K562 (cell line): ENCODE data around the gene TXNL1. TPM values are rescaled to one million over a fixed set of nuclear protein-coding genes. Genes with fewer than 3 reads are reported as not detected.

Source experiments
- ATAC-seq: fragments of 200-7000 bp; cut with Tn5 transposase; 3 replicates; pipeline ENCODE4 v1.9.1; 2020; ENCODE audit warnings: moderate library complexity
- BruUV-seq: library from RNA; stranded (reverse); fragments of 400-500 nt; replicated peaks from 2 replicates; lab custom pipeline; 2021; lab: Mats Ljungman, UMichigan
- CTCF ChIA-PET: fragments of 300-600 bp; formaldehyde crosslinking; extraction: SDS; loops from one replicate; lab custom pipeline; 2021; ENCODE audit warnings: low intra/inter-chr PET ratio; lab: Yijun Ruan, JAX
- POLR2A ChIA-PET: fragments of 300-600, 350-650 bp; sonication (Branson Sonifier 250); formaldehyde crosslinking; extraction: SDS; loops from one replicate; lab custom pipeline; 2021; ENCODE audit warnings: antibody characterized with exemption, inconsistent platforms; lab: Yijun Ruan, JAX
- DNase-seq, 4 experiments: peaks; one replicate each; pipeline versions ENCODE4 v3.0.0 to v3.0.0-alpha.2; 2011 to 2018; ENCODE audit warnings: low spot score in 3 of 4, mixed read lengths in 3 of 4; ENCODE audit errors: extremely low read depth in 1 of 4
- FAIRE-seq: peaks from 2 replicates; lab custom pipeline; 2011; peaks lifted over from hg19 to GRCh38; lab: Jason Lieb, UNC
- H2AFZ ChIP-seq: 2 replicates; pipeline ENCODE4 v1.6.0; 2011; ENCODE audit warnings: low read depth, low read length, control low read depth, inconsistent platforms
- H3K27ac ChIP-seq: fragments of 200-600 bp; 3 replicates; pipeline ENCODE4 v1.8.0; 2011; ENCODE audit warnings: low read depth, mild to moderate bottlenecking, control low read depth, inconsistent platforms, low read length, moderate library complexity, mixed read lengths; ENCODE audit errors: extremely low read depth
- H3K27me3 ChIP-seq, 2 experiments: fragments of 300-600 bp in 1 of 2; 2 replicates in 1 of 2; 3 replicates in 1 of 2; pipeline versions ENCODE4 v1.6.0 to v1.8.0; 2011; ENCODE audit warnings: inconsistent platforms in 2 of 2, low read length in 2 of 2, mild to moderate bottlenecking in 1 of 2, mixed read lengths in 1 of 2, moderate library complexity in 1 of 2; ENCODE audit not compliant: control insufficient read depth in 2 of 2, insufficient read depth in 2 of 2
- H3K36me3 ChIP-seq: fragments of 300-600 bp; 3 replicates; pipeline ENCODE4 v1.8.0; 2011; ENCODE audit warnings: mild to moderate bottlenecking, low read length, inconsistent platforms; ENCODE audit not compliant: control insufficient read depth, insufficient read depth
- H3K4me1 ChIP-seq, 2 experiments: fragments of 200-600 bp in 1 of 2; replicated peaks in 1 of 2; 2 replicates in 1 of 2; 3 replicates in 1 of 2; pipeline versions ENCODE4 v1.5.1 to v1.8.0; 2011; ENCODE audit warnings: inconsistent platforms in 2 of 2, low read length in 2 of 2, mild to moderate bottlenecking in 1 of 2, mixed read lengths in 1 of 2, moderate library complexity in 1 of 2; ENCODE audit not compliant: control insufficient read depth in 2 of 2, insufficient read depth in 2 of 2
- H3K4me2 ChIP-seq: 2 replicates; pipeline ENCODE4 v1.6.1; 2011; ENCODE audit warnings: low read length, control low read depth, inconsistent platforms, mixed read lengths; ENCODE audit not compliant: insufficient read depth
- H3K4me3 ChIP-seq: fragments of 200-600 bp; sonication (generic), shearing (Covaris generic); 2 replicates; pipeline ENCODE4 v1.5.1; 2016; ENCODE audit warnings: control low read depth, inconsistent platforms
- H3K79me2 ChIP-seq: fragments of 200-600 bp; 3 replicates; pipeline ENCODE4 v1.8.0; 2011; ENCODE audit warnings: low read length, inconsistent platforms; ENCODE audit not compliant: control insufficient read depth, insufficient read depth
- H3K9ac ChIP-seq, 2 experiments: 2 replicates each; pipeline versions ENCODE4 v1.6.0 to v1.6.1; 2011; ENCODE audit warnings: low read depth in 2 of 2, low read length in 2 of 2, control low read depth in 1 of 2, inconsistent platforms in 1 of 2, mild to moderate bottlenecking in 1 of 2, mixed read lengths in 1 of 2; ENCODE audit not compliant: insufficient read depth in 1 of 2
- H3K9me1 ChIP-seq: one replicate; pipeline ENCODE4 v1.6.0; 2011; ENCODE audit warnings: inconsistent platforms, mild to moderate bottlenecking, low read length, moderate library complexity; ENCODE audit not compliant: control insufficient read depth, insufficient read depth
- H3K9me3 ChIP-seq: replicated peaks from 2 replicates; pipeline ENCODE4 v1.5.1; 2011; ENCODE audit warnings: low read depth, low read length, inconsistent platforms; ENCODE audit not compliant: control insufficient read depth, insufficient read depth
- H4K20me1 ChIP-seq: replicated peaks from 2 replicates; pipeline ENCODE4 v1.6.1; 2011; ENCODE audit warnings: low read length, inconsistent platforms, mixed read lengths; ENCODE audit not compliant: control insufficient read depth, insufficient read depth
- CEBPZ ChIP-seq: fragments of 150-350 bp; IDR thresholded peaks from 2 replicates; pipeline ENCODE4 v1.6.1; 2014; ENCODE audit warnings: low read depth, mild to moderate bottlenecking, low read length, borderline replicate concordance
- WGBS: fragments of 100-300 bp; shearing (Covaris generic); methylation state at CpG from one replicate; pipeline ENCODE4 v1.1.6; 2016; ENCODE audit warnings: low coverage, mixed read lengths; ENCODE audit not compliant: insufficient coverage; ENCODE audit errors: missing lambda C conversion rate; 5-methylcytosine and 5-hydroxymethylcytosine counted together
- in situ Hi-C: fragments of 300-500 bp; cut with MboI; formaldehyde crosslinking; loops from 4 replicates; pipeline ENCODE4 v1.15.0; 2018; ENCODE audit warnings: inconsistent platforms, mixed read lengths
- intact Hi-C: fragments of 100-400 bp; cut with micrococcal nuclease; formaldehyde crosslinking; loops from 2 replicates; pipeline ENCODE4 v1.14.2; 2022
- polyA plus RNA-seq, 8 experiments: library from polyadenylated mRNA; depleted of rRNA in 4 of 8; stranded (reverse) in 5 of 8; unstranded in 3 of 8; fragments of >200 nt; fragmentation: Nextera tagmentation in 2 of 8; fragmentation: Illumina TruSeq in 1 of 8; extraction: Ambion mirVana in 2 of 8; extraction: Trizol in 1 of 8; gene quantifications; 2 replicates each; pipeline versions ENCODE4 v1.2.1 to v1.2.3, GENCODE V29; 2011 to 2014; ENCODE audit warnings: inconsistent platforms in 1 of 8, missing spikeins in 1 of 8
- total RNA-seq, 7 experiments: library from RNA; depleted of rRNA in 6 of 7; stranded (reverse); fragments of >200 nt in 6 of 7; fragmentation: Illumina TruSeq in 2 of 7; extraction: Trizol in 2 of 7; gene quantifications; 2 replicates each; pipeline versions ENCODE4 v1.2.1 to v1.2.3, GENCODE V29; 2011 to 2021; ENCODE audit warnings: low replicate concordance in 1 of 7
- TF ChIP-seq, protein P1 (sequence below): sonication (generic); formaldehyde crosslinking; IDR thresholded peaks from 2 replicates; pipeline ENCODE4 v1.8.0; 2023; ENCODE audit warnings: mild to moderate bottlenecking, missing genetic modification reagents
- TF ChIP-seq, protein P2 (sequence below): sonication (generic); formaldehyde crosslinking; IDR thresholded peaks from 2 replicates; pipeline ENCODE4 v1.8.0; 2023; ENCODE audit warnings: missing genetic modification reagents, mild to moderate bottlenecking, borderline replicate concordance
- TF ChIP-seq, protein P3 (sequence below), 2 experiments: fragments of 450-650 bp; conservative IDR thresholded peaks; 2 replicates each; pipeline ENCODE4 v1.6.1; 2017; ENCODE audit warnings: mild to moderate bottlenecking in 2 of 2, moderate library complexity in 2 of 2

TXNL1 gene
- total and polyA plus RNA-seq, 9 of the 15 experiments (the other 6 are each of a cell fraction or from before 2014, with no cell fraction given) = 45.4 to 103 (median 65.7) TPM

DNA sequence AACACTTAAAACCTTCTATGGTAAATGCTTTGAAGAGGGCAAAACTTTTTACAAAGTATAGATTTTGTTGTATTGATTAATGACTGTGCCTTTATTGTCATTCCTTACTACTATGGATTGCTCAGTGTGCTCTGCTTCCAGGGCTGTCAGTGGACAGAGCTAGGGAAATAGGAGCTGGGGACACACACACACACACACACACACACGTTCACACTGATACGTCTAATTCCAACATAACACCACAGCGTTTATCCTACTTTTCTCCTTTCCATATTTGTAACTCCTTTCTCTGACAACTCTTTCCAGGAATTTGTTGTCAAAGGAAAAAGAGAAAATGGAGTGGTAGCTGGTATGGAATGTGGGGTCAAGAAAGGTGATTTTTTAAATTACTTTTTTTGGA is 34.6 kb upstream of the TXNL1 start:
- H3K4me2 ChIP-seq = no peak overlapping the region
- H3K36me3 ChIP-seq = no peaks in the 10 kb centered on the region
- TF ChIP-seq CEBPZ = no peak
- TF ChIP-seq, protein P1, sequence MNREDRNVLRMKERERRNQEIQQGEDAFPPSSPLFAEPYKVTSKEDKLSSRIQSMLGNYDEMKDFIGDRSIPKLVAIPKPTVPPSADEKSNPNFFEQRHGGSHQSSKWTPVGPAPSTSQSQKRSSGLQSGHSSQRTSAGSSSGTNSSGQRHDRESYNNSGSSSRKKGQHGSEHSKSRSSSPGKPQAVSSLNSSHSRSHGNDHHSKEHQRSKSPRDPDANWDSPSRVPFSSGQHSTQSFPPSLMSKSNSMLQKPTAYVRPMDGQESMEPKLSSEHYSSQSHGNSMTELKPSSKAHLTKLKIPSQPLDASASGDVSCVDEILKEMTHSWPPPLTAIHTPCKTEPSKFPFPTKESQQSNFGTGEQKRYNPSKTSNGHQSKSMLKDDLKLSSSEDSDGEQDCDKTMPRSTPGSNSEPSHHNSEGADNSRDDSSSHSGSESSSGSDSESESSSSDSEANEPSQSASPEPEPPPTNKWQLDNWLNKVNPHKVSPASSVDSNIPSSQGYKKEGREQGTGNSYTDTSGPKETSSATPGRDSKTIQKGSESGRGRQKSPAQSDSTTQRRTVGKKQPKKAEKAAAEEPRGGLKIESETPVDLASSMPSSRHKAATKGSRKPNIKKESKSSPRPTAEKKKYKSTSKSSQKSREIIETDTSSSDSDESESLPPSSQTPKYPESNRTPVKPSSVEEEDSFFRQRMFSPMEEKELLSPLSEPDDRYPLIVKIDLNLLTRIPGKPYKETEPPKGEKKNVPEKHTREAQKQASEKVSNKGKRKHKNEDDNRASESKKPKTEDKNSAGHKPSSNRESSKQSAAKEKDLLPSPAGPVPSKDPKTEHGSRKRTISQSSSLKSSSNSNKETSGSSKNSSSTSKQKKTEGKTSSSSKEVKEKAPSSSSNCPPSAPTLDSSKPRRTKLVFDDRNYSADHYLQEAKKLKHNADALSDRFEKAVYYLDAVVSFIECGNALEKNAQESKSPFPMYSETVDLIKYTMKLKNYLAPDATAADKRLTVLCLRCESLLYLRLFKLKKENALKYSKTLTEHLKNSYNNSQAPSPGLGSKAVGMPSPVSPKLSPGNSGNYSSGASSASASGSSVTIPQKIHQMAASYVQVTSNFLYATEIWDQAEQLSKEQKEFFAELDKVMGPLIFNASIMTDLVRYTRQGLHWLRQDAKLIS = no peak
- TF ChIP-seq, protein P2, sequence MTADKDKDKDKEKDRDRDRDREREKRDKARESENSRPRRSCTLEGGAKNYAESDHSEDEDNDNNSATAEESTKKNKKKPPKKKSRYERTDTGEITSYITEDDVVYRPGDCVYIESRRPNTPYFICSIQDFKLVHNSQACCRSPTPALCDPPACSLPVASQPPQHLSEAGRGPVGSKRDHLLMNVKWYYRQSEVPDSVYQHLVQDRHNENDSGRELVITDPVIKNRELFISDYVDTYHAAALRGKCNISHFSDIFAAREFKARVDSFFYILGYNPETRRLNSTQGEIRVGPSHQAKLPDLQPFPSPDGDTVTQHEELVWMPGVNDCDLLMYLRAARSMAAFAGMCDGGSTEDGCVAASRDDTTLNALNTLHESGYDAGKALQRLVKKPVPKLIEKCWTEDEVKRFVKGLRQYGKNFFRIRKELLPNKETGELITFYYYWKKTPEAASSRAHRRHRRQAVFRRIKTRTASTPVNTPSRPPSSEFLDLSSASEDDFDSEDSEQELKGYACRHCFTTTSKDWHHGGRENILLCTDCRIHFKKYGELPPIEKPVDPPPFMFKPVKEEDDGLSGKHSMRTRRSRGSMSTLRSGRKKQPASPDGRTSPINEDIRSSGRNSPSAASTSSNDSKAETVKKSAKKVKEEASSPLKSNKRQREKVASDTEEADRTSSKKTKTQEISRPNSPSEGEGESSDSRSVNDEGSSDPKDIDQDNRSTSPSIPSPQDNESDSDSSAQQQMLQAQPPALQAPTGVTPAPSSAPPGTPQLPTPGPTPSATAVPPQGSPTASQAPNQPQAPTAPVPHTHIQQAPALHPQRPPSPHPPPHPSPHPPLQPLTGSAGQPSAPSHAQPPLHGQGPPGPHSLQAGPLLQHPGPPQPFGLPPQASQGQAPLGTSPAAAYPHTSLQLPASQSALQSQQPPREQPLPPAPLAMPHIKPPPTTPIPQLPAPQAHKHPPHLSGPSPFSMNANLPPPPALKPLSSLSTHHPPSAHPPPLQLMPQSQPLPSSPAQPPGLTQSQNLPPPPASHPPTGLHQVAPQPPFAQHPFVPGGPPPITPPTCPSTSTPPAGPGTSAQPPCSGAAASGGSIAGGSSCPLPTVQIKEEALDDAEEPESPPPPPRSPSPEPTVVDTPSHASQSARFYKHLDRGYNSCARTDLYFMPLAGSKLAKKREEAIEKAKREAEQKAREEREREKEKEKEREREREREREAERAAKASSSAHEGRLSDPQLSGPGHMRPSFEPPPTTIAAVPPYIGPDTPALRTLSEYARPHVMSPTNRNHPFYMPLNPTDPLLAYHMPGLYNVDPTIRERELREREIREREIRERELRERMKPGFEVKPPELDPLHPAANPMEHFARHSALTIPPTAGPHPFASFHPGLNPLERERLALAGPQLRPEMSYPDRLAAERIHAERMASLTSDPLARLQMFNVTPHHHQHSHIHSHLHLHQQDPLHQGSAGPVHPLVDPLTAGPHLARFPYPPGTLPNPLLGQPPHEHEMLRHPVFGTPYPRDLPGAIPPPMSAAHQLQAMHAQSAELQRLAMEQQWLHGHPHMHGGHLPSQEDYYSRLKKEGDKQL = no peak
- TF ChIP-seq, protein P3, sequence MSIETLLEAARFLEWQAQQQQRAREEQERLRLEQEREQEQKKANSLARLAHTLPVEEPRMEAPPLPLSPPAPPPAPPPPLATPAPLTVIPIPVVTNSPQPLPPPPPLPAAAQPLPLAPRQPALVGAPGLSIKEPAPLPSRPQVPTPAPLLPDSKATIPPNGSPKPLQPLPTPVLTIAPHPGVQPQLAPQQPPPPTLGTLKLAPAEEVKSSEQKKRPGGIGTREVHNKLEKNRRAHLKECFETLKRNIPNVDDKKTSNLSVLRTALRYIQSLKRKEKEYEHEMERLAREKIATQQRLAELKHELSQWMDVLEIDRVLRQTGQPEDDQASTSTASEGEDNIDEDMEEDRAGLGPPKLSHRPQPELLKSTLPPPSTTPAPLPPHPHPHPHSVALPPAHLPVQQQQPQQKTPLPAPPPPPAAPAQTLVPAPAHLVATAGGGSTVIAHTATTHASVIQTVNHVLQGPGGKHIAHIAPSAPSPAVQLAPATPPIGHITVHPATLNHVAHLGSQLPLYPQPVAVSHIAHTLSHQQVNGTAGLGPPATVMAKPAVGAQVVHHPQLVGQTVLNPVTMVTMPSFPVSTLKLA (conservative IDR thresholded peaks at IDR 0.05) = no peak
- TF ChIP-seq, all 486 proteins: peak for 0
- H3K79me2 ChIP-seq = 0 out of 3 replicates have a peak, but pooled peaks cover 2% of the 10 kb centered on the region
- DNase-seq (no peak), ATAC-seq (no peak), FAIRE-seq (no peak)
- intact Hi-C loops = loop anchor here (1.0 kb wide), 1 partner anchor 13 kb away; no protein-coding TSS in a partner anchor
- H3K4me3 ChIP-seq = no peak overlapping the region
- in situ Hi-C loops = no loop called here
- no peaks in the 10 kb centered on the region for H3K9me3 ChIP-seq
- BruUV-seq = no TSS peak
- H3K4me1 ChIP-seq = no peaks in the 10 kb centered on the region
- H3K27ac ChIP-seq = no peak overlapping the region
- H2AFZ ChIP-seq = no peak overlapping the region
- CTCF ChIA-PET = no interaction called here
- POLR2A ChIA-PET = interaction anchor here (0.6 kb wide), 1 partner anchor 156 kb away, joined by 3 read pairs; no protein-coding TSS in a partner anchor
- H3K9me1 ChIP-seq = no peaks in the 10 kb centered on the region
- no peak overlapping the region for H3K9ac ChIP-seq
- 75% methylated on average over 2 of the region's 3 CpGs for WGBS
- no peaks in the 10 kb centered on the region for H4K20me1 ChIP-seq
- H3K27me3 ChIP-seq = no peaks in the 10 kb centered on the region
